Measurements from ENCODE around the gene CTU1.
"Not testable (repeated sequence)": the region's sequence is repeated elsewhere in the genome, so short reads cannot be mapped to it uniquely, and the experiment has no call there.

Gene CTU1

GRCh38 chr19:51147663-51148062 lies 39.5 kb upstream of the CTU1 start:
- Histone ChIP-seq H3K4me1 (no peaks in the 10 kb centered on the region), H3K27me3 (peaks cover 0 to 8% of the 10 kb centered on the region in 2 donors), H3K4me3 (no peak overlapping the region), H3K27ac (no peak overlapping the region), H3K36me3 (no peaks in the 10 kb centered on the region), H3K9me3 (no peaks in the 10 kb centered on the region)
- DNase-seq, result no peak
- intact Hi-C loops (cut with DNase I; ENCODE audit: low total_unique reads), result no loop called here
- no peak for TF ChIP-seq CTCF (IDR thresholded peaks at IDR 0.05)

GRCh38 chr19:51146751-51147150 lies 38.5 kb upstream of the CTU1 start:
- Histone ChIP-seq H3K9me3 (no peaks in the 10 kb centered on the region), H3K36me3 (no peaks in the 10 kb centered on the region), H3K27ac (no peak overlapping the region), H3K4me1 (no peaks in the 10 kb centered on the region), H3K4me3 (no peak overlapping the region), H3K27me3 (peaks cover 0 to 14% of the 10 kb centered on the region in 2 donors)
- DNase-seq, result no peak
- intact Hi-C loops (cut with DNase I; ENCODE audit: low total_unique reads), result no loop called here
- TF ChIP-seq CTCF (IDR thresholded peaks at IDR 0.05), result no peak

- no peak for DNase-seq
- Histone ChIP-seq H3K4me1 (no peaks in the 10 kb centered on the region), H3K27me3 (peaks cover 0 to 19% of the 10 kb centered on the region in 2 donors), H3K9me3 (no peaks in the 10 kb centered on the region), H3K4me3 (no peak overlapping the region), H3K36me3 (no peaks in the 10 kb centered on the region), H3K27ac (no peak overlapping the region)
- TF ChIP-seq CTCF (IDR thresholded peaks at IDR 0.05), result no peak
- intact Hi-C loops (cut with DNase I; ENCODE audit: low total_unique reads), result no loop called here
These were observed 37.8 kb upstream of the CTU1 start for GRCh38 chr19:51145916-51146493.

- Histone ChIP-seq H3K36me3 (no peaks in the 10 kb centered on the region), H3K27ac (no peak overlapping the region), H3K4me3 (no peak overlapping the region), H3K4me1 (no peaks in the 10 kb centered on the region), H3K27me3 (peaks cover 0 to 19% of the 10 kb centered on the region in 2 donors), H3K9me3 (no peaks in the 10 kb centered on the region)
- no peak for DNase-seq
- intact Hi-C loops (cut with DNase I; ENCODE audit: low total_unique reads), result no loop called here
- TF ChIP-seq CTCF (IDR thresholded peaks at IDR 0.05), result no peak
These were observed 36.4 kb upstream of the CTU1 start for GRCh38 chr19:51144482-51145045.

- Histone ChIP-seq H3K27me3 (peaks cover 0 to 20% of the 10 kb centered on the region in 2 donors), H3K27ac (no peak overlapping the region), H3K4me1 (no peaks in the 10 kb centered on the region), H3K36me3 (no peaks in the 10 kb centered on the region), H3K4me3 (no peak overlapping the region), H3K9me3 (no peaks in the 10 kb centered on the region)
- no peak for TF ChIP-seq CTCF (IDR thresholded peaks at IDR 0.05)
- DNase-seq, result no peak
- intact Hi-C loops (cut with DNase I; ENCODE audit: low total_unique reads), result no loop called here
These were observed 35.3 kb upstream of the CTU1 start for GRCh38 chr19:51143486-51143885.

GRCh38 chr19:51142809-51143475 lies 34.7 kb upstream of the CTU1 start:
- peaks cover 0 to 26% of the 10 kb centered on the region in 2 donors for H3K27me3 ChIP-seq
- H3K9me3 ChIP-seq; H3K4me3 ChIP-seq; H3K36me3 ChIP-seq; H3K27ac ChIP-seq; intact Hi-C loops (cut with DNase I; ENCODE audit: low total_unique reads); H3K4me1 ChIP-seq; DNase-seq: not testable (repeated sequence)

All from tibial artery (tissue), 4 donors.